ENCODE measurements around the gene MET.
"Not testable (repeated sequence)": the region's sequence is repeated elsewhere in the genome, so short reads cannot be mapped to it uniquely, and the experiment has no call there.

- not testable (repeated sequence) for TF ChIP-seq CTCF, POLR2A (IDR thresholded peaks at IDR 0.05)
These were observed 12.7 kb upstream of the MET start for GRCh38 chr7:116659248-116659647.
